B cell (primary cell): ENCODE measurements around the gene AMZ1.

Source experiments
- CTCF ChIP-seq: fragments of 200-600 bp; IDR thresholded peaks from one replicate; pipeline ENCODE4 v1.8.0; 2022; ENCODE audit warnings: antibody characterized with exemption, mild to moderate bottlenecking
- EZH2 ChIP-seq: IDR thresholded peaks from 2 replicates; pipeline ENCODE4 v1.6.1; 2012; ENCODE audit warnings: borderline replicate concordance, low read depth, mild to moderate bottlenecking, moderate library complexity, low read length; ENCODE audit not compliant: insufficient read depth, poor library complexity, severe bottlenecking

- TF ChIP-seq CTCF, result no peak
- no peak for TF ChIP-seq EZH2
These were observed 25.4 kb downstream of the AMZ1 start for GRCh38 chr7:2713370-2713769.
